K562 (cell line): Measurements from ENCODE around the gene MAN1B1. TPM values are rescaled to one million over a fixed set of nuclear protein-coding genes. Genes with fewer than 3 reads are reported as not detected.

Source experiments
- ARID4B ChIP-seq: sonication (generic); formaldehyde crosslinking; IDR thresholded peaks from 2 replicates; pipeline ENCODE4 v1.8.0; 2022; ENCODE audit warnings: mild to moderate bottlenecking, missing genetic modification reagents
- ESRRB ChIP-seq: fragments of 250-450 bp; sonication (Bioruptor Pico); IDR thresholded peaks from 2 replicates; pipeline ENCODE4 v1.5.0; 2020; ENCODE audit warnings: mild to moderate bottlenecking, moderate library complexity, borderline replicate concordance
- MAFG ChIP-seq: fragments of 450-650 bp; conservative IDR thresholded peaks from 2 replicates; pipeline ENCODE4 v1.6.1; 2016; ENCODE audit warnings: missing genetic modification characterization, missing compliant biosample characterization
- MCM3 ChIP-seq: fragments of 450-650 bp; IDR thresholded peaks from 2 replicates; pipeline ENCODE4 v1.6.1; 2016
- NFIX ChIP-seq: fragments of 250-450 bp; sonication (Bioruptor Pico); IDR thresholded peaks from 2 replicates; pipeline ENCODE4 v1.4.0; 2020; ENCODE audit warnings: low read depth, mild to moderate bottlenecking, moderate library complexity
- NR2C1 ChIP-seq, 2 experiments: fragments of 450-650 bp; IDR thresholded peaks; 2 replicates each; pipeline ENCODE4 v1.6.1; 2017; ENCODE audit warnings: mild to moderate bottlenecking in 2 of 2, antibody characterized with exemption in 1 of 2, inconsistent platforms in 1 of 2, missing compliant biosample characterization in 1 of 2, missing genetic modification characterization in 1 of 2
- PCBP1 ChIP-seq: fragments of 200-400 bp; formaldehyde crosslinking; IDR thresholded peaks from 2 replicates; pipeline ENCODE4 v1.6.1; 2018; ENCODE audit warnings: mild to moderate bottlenecking, low read depth, low read length; ENCODE audit not compliant: poor library complexity, severe bottlenecking
- POLR3G ChIP-seq: IDR thresholded peaks from 2 replicates; pipeline ENCODE4 v1.6.1; 2011; ENCODE audit not compliant: insufficient read length, insufficient replicate concordance; ENCODE audit errors: extremely low read depth
- RBM15 ChIP-seq: fragments of 200-400 bp; formaldehyde crosslinking; IDR thresholded peaks from 2 replicates; pipeline ENCODE4 v1.6.1; 2018; ENCODE audit warnings: mild to moderate bottlenecking, low read length, moderate library complexity; ENCODE audit not compliant: insufficient read depth
- RUNX1 ChIP-seq: sonication (generic); IDR thresholded peaks from 2 replicates; pipeline ENCODE4 v1.6.1; 2016; ENCODE audit warnings: antibody characterized with exemption, low read depth
- SP1 ChIP-seq: sonication (generic); formaldehyde crosslinking; IDR thresholded peaks from 2 replicates; pipeline ENCODE4 v1.8.1; 2022; ENCODE audit warnings: mild to moderate bottlenecking, missing genetic modification reagents
- TCF7 ChIP-seq: sonication (generic); IDR thresholded peaks from 2 replicates; pipeline ENCODE4 v1.6.1; 2016; ENCODE audit warnings: antibody characterized with exemption, borderline replicate concordance
- WHSC1 ChIP-seq: IDR thresholded peaks from one replicate; pipeline ENCODE4 v1.6.1; 2012; ENCODE audit warnings: low read length, control low read depth, inconsistent platforms
- polyA plus RNA-seq, 8 experiments: library from polyadenylated mRNA; depleted of rRNA in 4 of 8; stranded (reverse) in 5 of 8; unstranded in 3 of 8; fragments of >200 nt; fragmentation: Nextera tagmentation in 2 of 8; fragmentation: Illumina TruSeq in 1 of 8; extraction: Ambion mirVana in 2 of 8; extraction: Trizol in 1 of 8; gene quantifications; 2 replicates each; pipeline versions ENCODE4 v1.2.1 to v1.2.3, GENCODE V29; 2011 to 2014; ENCODE audit warnings: inconsistent platforms in 1 of 8, missing spikeins in 1 of 8
- total RNA-seq, 7 experiments: library from RNA; depleted of rRNA in 6 of 7; stranded (reverse); fragments of >200 nt in 6 of 7; fragmentation: Illumina TruSeq in 2 of 7; extraction: Trizol in 2 of 7; gene quantifications; 2 replicates each; pipeline versions ENCODE4 v1.2.1 to v1.2.3, GENCODE V29; 2011 to 2021; ENCODE audit warnings: low replicate concordance in 1 of 7
- TF ChIP-seq, protein P1 (sequence below), 2 experiments: fragments of 150-350 bp in 1 of 2; IDR thresholded peaks; 2 replicates each; pipeline ENCODE4 v1.6.1; 2012 to 2016; ENCODE audit warnings: low read depth in 2 of 2, low read length in 2 of 2, mild to moderate bottlenecking in 1 of 2, moderate library complexity in 1 of 2
- TF ChIP-seq, protein P2 (sequence below), 3 experiments: fragments of 200-800 bp in 1 of 3; fragments of 250-450 bp in 1 of 3; fragments of 450-650 bp in 1 of 3; sonication (Bioruptor Pico) in 1 of 3; sonication (Bioruptor generic) in 1 of 3; formaldehyde crosslinking in 1 of 3; IDR thresholded peaks; 2 replicates each; pipeline versions ENCODE4 v1.6.1 to v1.8.0; 2016 to 2022; ENCODE audit warnings: mild to moderate bottlenecking in 2 of 3, missing genetic modification characterization in 2 of 3, missing compliant biosample characterization in 1 of 3, moderate library complexity in 1 of 3

Gene MAN1B1
- total and polyA plus RNA-seq, 9 of the 15 experiments (the other 6 are each of a cell fraction or from before 2014, with no cell fraction given) = 0.55 to 36.6 (median 27.3) TPM

GRCh38 chr9:137129456-137130175 is 42.8 kb downstream of the MAN1B1 start (continued):
- TF ChIP-seq, protein P1, sequence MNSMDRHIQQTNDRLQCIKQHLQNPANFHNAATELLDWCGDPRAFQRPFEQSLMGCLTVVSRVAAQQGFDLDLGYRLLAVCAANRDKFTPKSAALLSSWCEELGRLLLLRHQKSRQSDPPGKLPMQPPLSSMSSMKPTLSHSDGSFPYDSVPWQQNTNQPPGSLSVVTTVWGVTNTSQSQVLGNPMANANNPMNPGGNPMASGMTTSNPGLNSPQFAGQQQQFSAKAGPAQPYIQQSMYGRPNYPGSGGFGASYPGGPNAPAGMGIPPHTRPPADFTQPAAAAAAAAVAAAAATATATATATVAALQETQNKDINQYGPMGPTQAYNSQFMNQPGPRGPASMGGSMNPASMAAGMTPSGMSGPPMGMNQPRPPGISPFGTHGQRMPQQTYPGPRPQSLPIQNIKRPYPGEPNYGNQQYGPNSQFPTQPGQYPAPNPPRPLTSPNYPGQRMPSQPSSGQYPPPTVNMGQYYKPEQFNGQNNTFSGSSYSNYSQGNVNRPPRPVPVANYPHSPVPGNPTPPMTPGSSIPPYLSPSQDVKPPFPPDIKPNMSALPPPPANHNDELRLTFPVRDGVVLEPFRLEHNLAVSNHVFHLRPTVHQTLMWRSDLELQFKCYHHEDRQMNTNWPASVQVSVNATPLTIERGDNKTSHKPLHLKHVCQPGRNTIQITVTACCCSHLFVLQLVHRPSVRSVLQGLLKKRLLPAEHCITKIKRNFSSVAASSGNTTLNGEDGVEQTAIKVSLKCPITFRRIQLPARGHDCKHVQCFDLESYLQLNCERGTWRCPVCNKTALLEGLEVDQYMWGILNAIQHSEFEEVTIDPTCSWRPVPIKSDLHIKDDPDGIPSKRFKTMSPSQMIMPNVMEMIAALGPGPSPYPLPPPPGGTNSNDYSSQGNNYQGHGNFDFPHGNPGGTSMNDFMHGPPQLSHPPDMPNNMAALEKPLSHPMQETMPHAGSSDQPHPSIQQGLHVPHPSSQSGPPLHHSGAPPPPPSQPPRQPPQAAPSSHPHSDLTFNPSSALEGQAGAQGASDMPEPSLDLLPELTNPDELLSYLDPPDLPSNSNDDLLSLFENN (IDR thresholded peaks at IDR 0.05; ENCODE audit: low read depth in 2 of 2, low read length in 2 of 2) = no peak
- TF ChIP-seq ESRRB (no peak), TCF7 (no peak), NR2C1 (IDR thresholded peaks at IDR 0.05) (no peak), NR2C1 (tag; IDR thresholded peaks at IDR 0.05) (no peak), POLR3G (no peak), MAFG (tag) (no peak), WHSC1 (no peak), ARID4B (peak; percentile 54), MCM3 (no peak), RBM15 (no peak), SP1 (peak; percentile 79), PCBP1 (peak; percentile 19), NFIX (CRISPR knock-in tag) (no peak), RUNX1 (no peak)
- TF ChIP-seq, protein P2, sequence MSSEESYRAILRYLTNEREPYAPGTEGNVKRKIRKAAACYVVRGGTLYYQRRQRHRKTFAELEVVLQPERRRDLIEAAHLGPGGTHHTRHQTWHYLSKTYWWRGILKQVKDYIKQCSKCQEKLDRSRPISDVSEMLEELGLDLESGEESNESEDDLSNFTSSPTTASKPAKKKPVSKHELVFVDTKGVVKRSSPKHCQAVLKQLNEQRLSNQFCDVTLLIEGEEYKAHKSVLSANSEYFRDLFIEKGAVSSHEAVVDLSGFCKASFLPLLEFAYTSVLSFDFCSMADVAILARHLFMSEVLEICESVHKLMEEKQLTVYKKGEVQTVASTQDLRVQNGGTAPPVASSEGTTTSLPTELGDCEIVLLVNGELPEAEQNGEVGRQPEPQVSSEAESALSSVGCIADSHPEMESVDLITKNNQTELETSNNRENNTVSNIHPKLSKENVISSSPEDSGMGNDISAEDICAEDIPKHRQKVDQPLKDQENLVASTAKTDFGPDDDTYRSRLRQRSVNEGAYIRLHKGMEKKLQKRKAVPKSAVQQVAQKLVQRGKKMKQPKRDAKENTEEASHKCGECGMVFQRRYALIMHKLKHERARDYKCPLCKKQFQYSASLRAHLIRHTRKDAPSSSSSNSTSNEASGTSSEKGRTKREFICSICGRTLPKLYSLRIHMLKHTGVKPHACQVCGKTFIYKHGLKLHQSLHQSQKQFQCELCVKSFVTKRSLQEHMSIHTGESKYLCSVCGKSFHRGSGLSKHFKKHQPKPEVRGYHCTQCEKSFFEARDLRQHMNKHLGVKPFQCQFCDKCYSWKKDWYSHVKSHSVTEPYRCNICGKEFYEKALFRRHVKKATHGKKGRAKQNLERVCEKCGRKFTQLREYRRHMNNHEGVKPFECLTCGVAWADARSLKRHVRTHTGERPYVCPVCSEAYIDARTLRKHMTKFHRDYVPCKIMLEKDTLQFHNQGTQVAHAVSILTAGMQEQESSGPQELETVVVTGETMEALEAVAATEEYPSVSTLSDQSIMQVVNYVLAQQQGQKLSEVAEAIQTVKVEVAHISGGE (CRISPR knock-in tag; IDR thresholded peaks at IDR 0.05) = peak in 1 of 3 experiments; percentile 71; a peak in 2 of 6 replicates
